SK-N-MC (cell line): Measurements from ENCODE around the gene HSD17B1.

Experiments used
- DNase-seq: peaks from one replicate; pipeline ENCODE4 v3.0.0-alpha.2; 2011; ENCODE audit warnings: low read depth, low spot score
- H3K27ac ChIP-seq: fragments of 200-600 bp; sonication (generic); 2 replicates; pipeline ENCODE4 v1.5.1; 2016; ENCODE audit warnings: mixed run types
- H3K36me3 ChIP-seq: fragments of 200-600 bp; sonication (generic); 2 replicates; pipeline ENCODE4 v1.6.1; 2017; ENCODE audit warnings: antibody characterized with exemption, low read length, mixed read lengths; ENCODE audit not compliant: insufficient read depth
- H3K4me3 ChIP-seq: fragments of 200-600 bp; sonication (generic); 2 replicates; pipeline ENCODE4 v1.5.1; 2016
- H3K9ac ChIP-seq: fragments of 200-600 bp; sonication (generic); 2 replicates; pipeline ENCODE4 v1.8.0; 2017; ENCODE audit warnings: mixed run types, mixed read lengths; ENCODE audit not compliant: insufficient read length
- H3K9me3 ChIP-seq: fragments of 200-600 bp; sonication (generic); 2 replicates; pipeline ENCODE4 v1.6.1; 2017; ENCODE audit warnings: low read depth, mild to moderate bottlenecking, antibody characterized with exemption, low read length, moderate library complexity, mixed read lengths
- EZH2 ChIP-seq: fragments of 200-600 bp; sonication (generic); IDR thresholded peaks from one replicate; pipeline ENCODE4 v1.6.1; 2017; ENCODE audit warnings: antibody characterized with exemption
- FOXP2 ChIP-seq: optimal IDR thresholded peaks from 2 replicates; pipeline ENCODE3; 2011; ENCODE audit warnings: mild to moderate bottlenecking, moderate library complexity; ENCODE audit not compliant: insufficient read depth; ENCODE audit errors: extremely low read length, control extremely low read depth
- POLR2AphosphoS5 ChIP-seq: IDR thresholded peaks from 2 replicates; pipeline ENCODE4 v1.6.1; 2012; ENCODE audit warnings: mild to moderate bottlenecking, low read depth, low read length, borderline replicate concordance

Gene HSD17B1

DNA sequence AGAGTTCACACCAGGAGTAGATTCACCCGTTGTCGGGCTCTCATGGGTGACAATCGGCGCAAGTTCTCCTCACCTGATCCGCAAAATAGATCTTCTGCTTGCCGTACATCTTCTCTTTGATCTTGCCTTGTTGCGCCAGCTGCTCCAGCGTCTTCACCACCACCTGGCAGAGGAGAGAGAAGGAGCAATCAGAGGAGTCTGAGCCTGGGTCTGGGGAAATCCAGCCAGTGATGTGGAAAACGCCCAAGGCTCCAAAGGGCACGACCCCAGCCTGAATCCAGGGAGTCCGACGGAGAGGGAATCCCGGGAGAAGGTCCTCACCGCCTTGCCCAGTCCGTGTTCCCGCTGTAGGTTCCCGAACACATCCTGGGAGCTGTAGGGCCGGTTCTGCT lies 24.4 kb downstream of the HSD17B1 start:
- no peak; the same call in 1 of the 2 replicates for TF ChIP-seq POLR2AphosphoS5
- no peak for TF ChIP-seq FOXP2
- TF ChIP-seq EZH2 = no peak

GRCh38 chr17:42577532-42578281 lies 25.0 kb downstream of the HSD17B1 start, which contains the start of gene PSMC3IP:
PSMC3IP (minus strand) TSS chr17:42577729; CDS start chr17:42577686, 43 bp downstream.
- TF ChIP-seq POLR2AphosphoS5 (peak; percentile 87), EZH2 (no peak)
- Histone ChIP-seq H3K27ac (peak within 1 kb of the TSS; percentile 75), H3K9me3 (no peaks in the 10 kb centered on the region), H3K9ac (peak within 1 kb of the TSS; percentile 90), H3K36me3 (peaks cover 44% of the 10 kb centered on the region), H3K4me3 (peak within 1 kb of the TSS; percentile 88)
- DNase-seq = peak; percentile 50

More for the DNA sequence above, 24.4 kb downstream of the HSD17B1 start:
- no peaks in the 10 kb centered on the region for H3K9me3 ChIP-seq
- peak overlapping the region; percentile 88 for H3K4me3 ChIP-seq
- DNase-seq = no peak
- H3K27ac ChIP-seq = no peak overlapping the region
- peaks cover 43% of the 10 kb centered on the region for H3K36me3 ChIP-seq
- peak overlapping the region; percentile 90 for H3K9ac ChIP-seq

DNA sequence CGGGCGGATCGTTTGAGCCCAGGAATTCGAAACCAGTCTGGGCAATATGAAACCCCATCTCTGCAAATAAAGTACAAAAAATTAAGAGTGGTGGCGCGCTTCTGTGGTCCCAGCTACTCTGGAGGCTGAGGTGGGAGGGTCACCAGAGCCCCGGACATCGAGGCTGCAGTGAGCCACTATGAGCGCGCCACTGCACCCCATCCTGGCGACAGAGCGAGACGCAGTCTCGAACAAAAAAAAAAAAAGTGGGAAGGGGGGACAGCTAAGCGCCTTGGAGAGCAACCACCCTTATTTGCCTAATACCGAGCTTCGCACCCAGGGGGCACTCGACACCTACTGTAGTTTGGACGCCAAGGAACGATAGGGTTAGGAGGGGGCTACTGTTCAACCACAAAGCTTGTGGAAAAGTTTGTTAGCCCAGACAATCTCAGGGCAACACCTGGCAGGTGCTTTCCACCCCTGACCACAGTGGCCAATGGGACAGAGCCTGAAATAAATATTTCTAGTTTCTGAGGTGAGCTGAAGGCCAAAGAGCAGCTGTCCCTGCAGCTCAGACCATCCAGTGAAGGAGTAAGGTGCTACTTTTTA lies 25.7 kb downstream of the HSD17B1 start:
- peak; percentile 42 for DNase-seq
- H3K4me3 ChIP-seq = peak overlapping the region; percentile 88
- H3K27ac ChIP-seq = peak overlapping the region; percentile 75
- peaks cover 42% of the 10 kb centered on the region for H3K36me3 ChIP-seq
- no peaks in the 10 kb centered on the region for H3K9me3 ChIP-seq
- peak overlapping the region; percentile 90 for H3K9ac ChIP-seq
- no peak for TF ChIP-seq FOXP2
- no peak for TF ChIP-seq POLR2AphosphoS5
- no peak for TF ChIP-seq EZH2

- TF ChIP-seq FOXP2 (no peak), EZH2 (no peak), POLR2AphosphoS5 (no peak)
- no peak overlapping the region for H3K4me3 ChIP-seq
- H3K36me3 ChIP-seq = peaks cover 42% of the 10 kb centered on the region
- H3K9me3 ChIP-seq = no peaks in the 10 kb centered on the region
- no peak overlapping the region for H3K27ac ChIP-seq
- no peak for DNase-seq
- H3K9ac ChIP-seq = no peak overlapping the region
These were observed 27.2 kb downstream of the HSD17B1 start for GRCh38 chr17:42579794-42580551.

GRCh38 chr17:42581744-42582270 lies 29.1 kb downstream of the HSD17B1 start:
- no peak for TF ChIP-seq FOXP2
- TF ChIP-seq EZH2 = no peak
- no peak for TF ChIP-seq POLR2AphosphoS5
- peaks cover 50% of the 10 kb centered on the region for H3K36me3 ChIP-seq
- DNase-seq = no peak

GRCh38 chr17:42584880-42585279 lies 32.2 kb downstream of the HSD17B1 start:
- H3K27ac ChIP-seq = no peak overlapping the region

More at GRCh38 chr17:42581744-42582270, 29.1 kb downstream of the HSD17B1 start:
- H3K4me3 ChIP-seq = no peak overlapping the region
- H3K9ac ChIP-seq = no peak overlapping the region
- no peaks in the 10 kb centered on the region for H3K9me3 ChIP-seq
- no peak overlapping the region for H3K27ac ChIP-seq

GRCh38 chr17:42585353-42585752 lies 32.6 kb downstream of the HSD17B1 start:
- Histone ChIP-seq H3K36me3 (peaks cover 75% of the 10 kb centered on the region), H3K27ac (peak overlapping the region; percentile 49; the same call in 1 of the 2 replicates), H3K4me3 (no peak overlapping the region), H3K9ac (no peak overlapping the region), H3K9me3 (no peaks in the 10 kb centered on the region)
- no peak for DNase-seq
- TF ChIP-seq FOXP2 (no peak), EZH2 (no peak), POLR2AphosphoS5 (no peak)

More at GRCh38 chr17:42584880-42585279, 32.2 kb downstream of the HSD17B1 start:
- no peak for TF ChIP-seq FOXP2
- H3K9ac ChIP-seq = no peak overlapping the region
- DNase-seq = no peak
- H3K36me3 ChIP-seq = peaks cover 70% of the 10 kb centered on the region
- no peak overlapping the region for H3K4me3 ChIP-seq
- H3K9me3 ChIP-seq = no peaks in the 10 kb centered on the region
